AG09309 (cell line): ENCODE data around the gene GRPEL1.

Source experiments
- DNase-seq: peaks from one replicate; pipeline ENCODE4 v3.0.0-alpha.2; 2010; ENCODE audit warnings: low read depth
- H3K4me3 ChIP-seq: 2 replicates; pipeline ENCODE4 v1.5.1; 2011; ENCODE audit warnings: mild to moderate bottlenecking, low read depth, low read length, moderate library complexity; ENCODE audit not compliant: control insufficient read depth
- CTCF ChIP-seq: IDR thresholded peaks from 2 replicates; pipeline ENCODE4 v1.5.1; 2011; ENCODE audit warnings: mild to moderate bottlenecking, low read depth, low read length, inconsistent platforms; ENCODE audit not compliant: insufficient read depth, control insufficient read depth; ENCODE audit errors: missing control alignments

Gene GRPEL1

GRCh38 chr4:7051905-7052304 is 16.0 kb downstream of the GRPEL1 start:
- no peak for TF ChIP-seq CTCF
- H3K4me3 ChIP-seq, result no peak overlapping the region
- no peak for DNase-seq

- no peak for TF ChIP-seq CTCF
- no peak for DNase-seq
- no peak overlapping the region for H3K4me3 ChIP-seq
These were observed 16.7 kb downstream of the GRPEL1 start for GRCh38 chr4:7051144-7051495.

GRCh38 chr4:7050481-7051143 is 17.3 kb downstream of the GRPEL1 start:
- no peak for TF ChIP-seq CTCF

GRCh38 chr4:7049739-7050138 is 18.1 kb downstream of the GRPEL1 start:
- H3K4me3 ChIP-seq, result no peak overlapping the region
- DNase-seq, result no peak
- TF ChIP-seq CTCF, result no peak

More at GRCh38 chr4:7050481-7051143, 17.3 kb downstream of the GRPEL1 start:
- no peak for DNase-seq
- no peak overlapping the region for H3K4me3 ChIP-seq

- TF ChIP-seq CTCF, result no peak
- DNase-seq, result no peak
- H3K4me3 ChIP-seq, result no peak overlapping the region
These were observed 18.6 kb downstream of the GRPEL1 start for GRCh38 chr4:7049295-7049694.

- TF ChIP-seq CTCF, result no peak
These were observed 19.2 kb downstream of the GRPEL1 start for GRCh38 chr4:7048642-7049041.

More at GRCh38 chr4:7048642-7049041, 19.2 kb downstream of the GRPEL1 start:
- no peak overlapping the region for H3K4me3 ChIP-seq
- DNase-seq, result no peak
